Prostate gland (tissue), 2 donors: Measurements from ENCODE around the gene MED22.

Source experiments
- POLR2AphosphoS5 ChIP-seq: sonication (generic); formaldehyde crosslinking; IDR thresholded peaks from one replicate; pipeline ENCODE4 v1.6.1; 2017; ENCODE audit warnings: antibody characterized with exemption
- TF ChIP-seq, protein P1 (sequence below), 4 experiments: fragments of 200-600 bp in 2 of 4; fragments of 450-650 bp in 2 of 4; sonication (generic) in 2 of 4; IDR thresholded peaks; 1 replicate in 3 of 4; 2 replicates in 1 of 4; pipeline ENCODE4 v1.5.1; 2016 to 2019; ENCODE audit warnings: antibody characterized with exemption in 4 of 4, mild to moderate bottlenecking in 2 of 4, moderate library complexity in 2 of 4

DNA sequence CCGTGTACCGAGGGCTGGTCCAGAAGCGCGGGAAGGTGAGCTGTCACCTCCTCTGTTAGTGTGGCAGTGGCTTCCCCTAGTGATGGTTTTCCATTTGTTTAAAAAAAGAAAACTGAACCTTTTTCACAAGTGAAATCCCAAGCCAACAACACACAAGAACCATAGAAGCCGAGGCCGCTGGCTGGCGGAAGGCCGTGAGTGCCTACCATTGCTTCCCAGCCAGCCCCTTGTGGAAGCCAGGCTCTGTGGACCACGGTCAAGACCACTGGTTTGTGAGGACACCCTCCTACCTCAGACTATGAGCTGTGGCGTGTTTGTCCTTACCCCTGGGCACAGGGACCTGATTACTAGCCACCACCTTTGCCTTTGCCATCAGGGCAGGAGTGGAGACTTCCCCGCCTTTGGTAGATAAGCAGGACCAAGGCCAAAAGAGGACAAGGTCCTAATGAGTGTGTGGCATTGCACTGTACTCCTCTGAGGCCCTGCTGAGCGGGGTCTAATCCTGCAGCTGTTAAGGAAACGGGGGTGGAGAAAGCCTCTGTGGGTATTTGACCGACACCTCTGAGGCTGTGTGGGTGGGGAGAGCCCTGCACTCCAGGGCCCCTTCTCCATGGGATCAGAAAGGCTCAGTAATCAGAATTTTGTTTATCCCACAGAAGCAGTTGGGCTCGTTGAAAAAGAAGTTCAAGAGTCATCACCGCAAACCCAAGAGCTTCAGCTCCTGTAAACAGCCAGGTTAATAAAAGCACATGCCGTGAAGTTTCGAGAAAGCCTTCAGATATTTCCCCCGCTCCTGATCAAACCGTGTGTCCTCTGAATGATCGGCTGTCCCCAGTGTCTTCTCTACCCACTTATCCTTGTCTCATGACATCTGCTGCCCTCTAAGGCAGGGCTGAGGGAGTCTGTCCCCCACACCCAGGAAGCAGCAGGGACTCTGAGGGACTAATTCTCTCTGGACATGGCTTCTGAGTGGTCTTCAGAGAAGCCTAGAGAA is 12.8 kb upstream of the MED22 start:
- TF ChIP-seq, protein P1, sequence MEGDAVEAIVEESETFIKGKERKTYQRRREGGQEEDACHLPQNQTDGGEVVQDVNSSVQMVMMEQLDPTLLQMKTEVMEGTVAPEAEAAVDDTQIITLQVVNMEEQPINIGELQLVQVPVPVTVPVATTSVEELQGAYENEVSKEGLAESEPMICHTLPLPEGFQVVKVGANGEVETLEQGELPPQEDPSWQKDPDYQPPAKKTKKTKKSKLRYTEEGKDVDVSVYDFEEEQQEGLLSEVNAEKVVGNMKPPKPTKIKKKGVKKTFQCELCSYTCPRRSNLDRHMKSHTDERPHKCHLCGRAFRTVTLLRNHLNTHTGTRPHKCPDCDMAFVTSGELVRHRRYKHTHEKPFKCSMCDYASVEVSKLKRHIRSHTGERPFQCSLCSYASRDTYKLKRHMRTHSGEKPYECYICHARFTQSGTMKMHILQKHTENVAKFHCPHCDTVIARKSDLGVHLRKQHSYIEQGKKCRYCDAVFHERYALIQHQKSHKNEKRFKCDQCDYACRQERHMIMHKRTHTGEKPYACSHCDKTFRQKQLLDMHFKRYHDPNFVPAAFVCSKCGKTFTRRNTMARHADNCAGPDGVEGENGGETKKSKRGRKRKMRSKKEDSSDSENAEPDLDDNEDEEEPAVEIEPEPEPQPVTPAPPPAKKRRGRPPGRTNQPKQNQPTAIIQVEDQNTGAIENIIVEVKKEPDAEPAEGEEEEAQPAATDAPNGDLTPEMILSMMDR (IDR thresholded peaks at IDR 0.05): no peak
- no peak for TF ChIP-seq POLR2AphosphoS5
